Pancreas (tissue), 10 donors: ENCODE results near the gene PCNX1. TPM values are rescaled to one million over a fixed set of nuclear protein-coding genes. Genes with fewer than 3 reads are reported as not detected.

ENCODE experiments used
- ATAC-seq, 4 donors: fragments of 200-7000 bp; cut with Tn5 transposase; one replicate each; pipeline versions ENCODE4 v1.8.0 to v1.9.1; 2020; ENCODE audit warnings: mild to moderate bottlenecking in 4 of 4, moderate library complexity in 4 of 4
- DNase-seq, 6 donors: peaks; one replicate each; pipeline ENCODE4 v3.0.0-alpha.2; 2020
- FAIRE-seq: peaks from 2 replicates; lab custom pipeline; 2012; peaks lifted over from hg19 to GRCh38; lab: Jason Lieb, UNC
- H3K27ac ChIP-seq, 4 donors: fragments of 200-600 bp; sonication (generic); 1 replicate in 3 of 4; 2 replicates in 1 of 4; pipeline versions ENCODE4 v1.5.0 to v1.8.0; 2020
- H3K27me3 ChIP-seq, 4 donors: fragments of 200-600 bp; one replicate each; pipeline ENCODE4 v1.8.0; 2021
- H3K36me3 ChIP-seq, 3 donors: fragments of 200-600 bp; sonication (generic) in 1 of 3; one replicate each; pipeline versions ENCODE4 v1.5.0 to v1.8.0; 2020 to 2021
- H3K4me1 ChIP-seq, 3 donors: fragments of 200-600 bp; one replicate each; pipeline ENCODE4 v1.8.0; 2021
- H3K4me3 ChIP-seq, 4 donors: fragments of 200-600 bp; sonication (generic) in 2 of 4; one replicate each; pipeline versions ENCODE4 v1.5.0 to v1.8.0; 2020 to 2021
- H3K9me3 ChIP-seq, 4 donors: fragments of 200-600 bp; one replicate each; pipeline ENCODE4 v1.8.0; 2021
- WGBS, 2 donors: extraction: QIAGEN DNeasy Blood & Tissue Kit; methylation state at CpG; one replicate each; pipeline ENCODE4 v1.1.7; 2013; 5-methylcytosine and 5-hydroxymethylcytosine counted together
- intact Hi-C, 3 donors: fragments of 100-400 bp; cut with DNase I; formaldehyde crosslinking; loops; one replicate each; pipeline versions ENCODE4 v1.11.1 to v1.14.2; 2022
- polyA plus RNA-seq, 2 donors: library from polyadenylated mRNA; stranded (reverse); fragments of 200-250 nt; gene quantifications; one replicate each; pipeline ENCODE4 v1.2.3, GENCODE V29; 2013
- total RNA-seq, 6 donors: library from RNA; stranded (reverse); fragmentation: NEBNext Ultra II Directional in 4 of 6; extraction: Animal tissue kit (Norgen Biotek cat#: 25700) in 4 of 6; gene quantifications; one replicate each; pipeline versions ENCODE4 v1.2.1 to v1.2.4, GENCODE V29; 2021 to 2023
- TF ChIP-seq, protein P1 (sequence below), 4 donors: fragments of 200-600 bp; sonication (generic) in 3 of 4; IDR thresholded peaks; one replicate each; pipeline versions ENCODE4 v1.5.0 to v1.8.0; 2021; ENCODE audit warnings: antibody characterized with exemption in 4 of 4
- donor health status: healthy with polysubstance abuse.
- donor health status: DM: no; HTN: no; CAD: no; lungs with moderate emphysema.
- donor health status: DM: no; HTN: no; CAD: no.
- donor health status: control.
- donor health status: control.
- donor health status: Bipolar disorder and iron deficiency.
- donor health status: DM: yes; HTN: yes; CAD: no.
- donor health status: DM: no; HTN: no; CAD: no.
- donor health status: DM: no; HTN: no; CAD: no.
- donor health status: DM: yes; HTN: yes; CAD: no.

PCNX1 gene
- total and polyA plus RNA-seq, 8 donors, result 5.0 to 28.7 (median 14.7) TPM

DNA sequence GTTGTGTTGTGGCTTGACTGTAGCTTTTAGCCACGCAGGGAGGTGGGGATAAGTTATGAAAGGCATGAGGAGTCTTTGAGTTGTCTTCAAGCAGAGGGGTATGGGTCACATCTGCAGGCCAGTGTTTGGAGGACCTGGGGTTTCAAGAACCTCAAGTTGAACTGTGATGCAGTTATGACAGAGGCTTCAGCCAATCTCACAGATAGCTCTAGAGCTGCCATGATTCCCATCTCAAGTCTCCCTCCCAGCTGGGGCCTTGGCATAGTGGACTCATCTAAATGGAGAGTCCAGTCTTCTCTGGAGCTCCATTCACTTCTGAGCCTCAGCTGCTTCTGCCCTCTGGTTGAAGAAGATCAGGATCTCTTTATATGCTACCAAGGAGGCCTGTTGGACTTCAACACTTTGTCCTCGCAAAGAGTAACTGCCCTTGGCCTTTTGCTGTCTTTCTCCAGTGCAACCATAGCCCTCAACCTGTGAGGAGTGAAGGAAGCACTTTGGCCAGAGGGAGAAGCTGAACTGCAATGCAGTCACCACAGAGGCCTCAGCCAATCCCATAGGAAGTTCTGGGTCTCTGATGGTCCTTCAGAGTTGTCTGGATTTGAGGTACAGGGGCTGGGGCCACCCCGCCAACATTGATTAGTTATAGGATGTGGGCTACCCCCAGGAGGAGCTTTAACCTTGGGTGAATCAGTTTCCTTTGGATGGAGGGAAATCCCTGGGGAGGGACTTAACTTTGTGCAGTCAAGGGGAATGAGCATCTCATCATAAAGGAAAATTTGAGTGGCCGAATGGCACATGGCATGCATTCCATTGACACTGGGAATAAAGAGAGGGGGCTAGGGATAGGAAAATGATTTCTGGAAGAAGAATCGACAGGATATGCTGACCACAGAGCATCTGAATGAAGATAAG, 230.5 kb downstream of the PCNX1 start:
- FAIRE-seq (no peak), ATAC-seq (no peak), DNase-seq (no peak)
- H3K27ac ChIP-seq, result no peak overlapping the region
- TF ChIP-seq, protein P1, sequence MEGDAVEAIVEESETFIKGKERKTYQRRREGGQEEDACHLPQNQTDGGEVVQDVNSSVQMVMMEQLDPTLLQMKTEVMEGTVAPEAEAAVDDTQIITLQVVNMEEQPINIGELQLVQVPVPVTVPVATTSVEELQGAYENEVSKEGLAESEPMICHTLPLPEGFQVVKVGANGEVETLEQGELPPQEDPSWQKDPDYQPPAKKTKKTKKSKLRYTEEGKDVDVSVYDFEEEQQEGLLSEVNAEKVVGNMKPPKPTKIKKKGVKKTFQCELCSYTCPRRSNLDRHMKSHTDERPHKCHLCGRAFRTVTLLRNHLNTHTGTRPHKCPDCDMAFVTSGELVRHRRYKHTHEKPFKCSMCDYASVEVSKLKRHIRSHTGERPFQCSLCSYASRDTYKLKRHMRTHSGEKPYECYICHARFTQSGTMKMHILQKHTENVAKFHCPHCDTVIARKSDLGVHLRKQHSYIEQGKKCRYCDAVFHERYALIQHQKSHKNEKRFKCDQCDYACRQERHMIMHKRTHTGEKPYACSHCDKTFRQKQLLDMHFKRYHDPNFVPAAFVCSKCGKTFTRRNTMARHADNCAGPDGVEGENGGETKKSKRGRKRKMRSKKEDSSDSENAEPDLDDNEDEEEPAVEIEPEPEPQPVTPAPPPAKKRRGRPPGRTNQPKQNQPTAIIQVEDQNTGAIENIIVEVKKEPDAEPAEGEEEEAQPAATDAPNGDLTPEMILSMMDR (IDR thresholded peaks at IDR 0.05), result no peak
- no peaks in the 10 kb centered on the region for H3K36me3 ChIP-seq
- H3K27me3 ChIP-seq, result no peaks in the 10 kb centered on the region
- intact Hi-C loops, result loop anchor here in 1 of 3 donors (2.0 kb wide), 1 partner anchor 615 kb away; no protein-coding TSS in a partner anchor
- no peaks in the 10 kb centered on the region for H3K4me1 ChIP-seq
- WGBS, 2 donors, result 57 to 70% methylated on average over 5 of the region's 5 CpGs
- no peak overlapping the region for H3K4me3 ChIP-seq
- H3K9me3 ChIP-seq, result no peaks in the 10 kb centered on the region

DNA sequence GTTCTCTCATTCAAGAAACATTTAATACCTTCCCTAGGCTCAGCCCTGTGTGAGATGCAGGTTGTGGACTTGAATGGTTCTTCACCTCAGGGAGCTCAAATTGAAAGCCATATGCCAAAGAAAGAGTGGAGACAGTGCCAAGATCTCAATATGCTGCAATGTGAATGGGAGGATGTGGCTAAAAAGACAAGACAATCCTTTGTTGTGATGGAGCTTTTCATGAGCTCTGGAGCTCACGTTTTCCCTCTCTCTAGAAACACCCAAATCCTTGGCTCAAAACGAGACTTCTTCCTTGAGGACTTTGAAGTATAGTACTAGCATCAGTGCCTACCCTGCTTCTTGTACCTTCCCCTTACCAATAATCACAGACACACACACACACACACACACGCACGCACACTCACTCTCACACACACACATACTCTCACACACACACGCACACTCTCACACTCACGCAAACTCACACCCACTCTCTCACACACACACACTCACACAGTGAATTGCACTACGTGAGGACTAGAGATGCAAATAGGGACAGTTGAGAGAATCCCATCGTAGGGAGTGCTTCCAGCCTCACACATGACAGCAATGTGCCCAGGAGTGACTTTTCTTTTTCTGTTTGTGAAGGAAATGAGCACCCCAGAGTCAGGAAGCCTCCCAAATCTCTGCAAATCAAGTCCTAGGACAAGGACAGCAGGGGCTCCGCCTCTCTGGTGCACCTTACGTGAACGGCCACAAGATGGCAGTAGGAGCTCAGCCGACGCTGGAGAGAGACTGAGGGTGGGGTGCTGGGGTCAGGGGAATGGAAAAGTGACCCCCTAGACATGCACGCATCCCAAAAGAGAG, 231.4 kb downstream of the PCNX1 start:
- WGBS, 2 donors, result 12 to 16% methylated on average over 14 of the region's 14 CpGs
- no peaks in the 10 kb centered on the region for H3K4me1 ChIP-seq
- no peaks in the 10 kb centered on the region for H3K9me3 ChIP-seq
- H3K36me3 ChIP-seq, result no peaks in the 10 kb centered on the region
- ATAC-seq (peak; percentile 67 to 92 (median 82)), FAIRE-seq (no peak), DNase-seq (peak; percentile 17 to 76 (median 56))
- TF ChIP-seq, protein P1 (IDR thresholded peaks at IDR 0.05), result peak; percentile 66 to 87 (median 78)
- intact Hi-C loops, result loop anchor here in 1 of 3 donors (2.0 kb wide), 1 partner anchor 614 kb away; no protein-coding TSS in a partner anchor
- H3K27ac ChIP-seq, result no peak overlapping the region
- no peak overlapping the region for H3K4me3 ChIP-seq
- H3K27me3 ChIP-seq, result no peaks in the 10 kb centered on the region

DNA sequence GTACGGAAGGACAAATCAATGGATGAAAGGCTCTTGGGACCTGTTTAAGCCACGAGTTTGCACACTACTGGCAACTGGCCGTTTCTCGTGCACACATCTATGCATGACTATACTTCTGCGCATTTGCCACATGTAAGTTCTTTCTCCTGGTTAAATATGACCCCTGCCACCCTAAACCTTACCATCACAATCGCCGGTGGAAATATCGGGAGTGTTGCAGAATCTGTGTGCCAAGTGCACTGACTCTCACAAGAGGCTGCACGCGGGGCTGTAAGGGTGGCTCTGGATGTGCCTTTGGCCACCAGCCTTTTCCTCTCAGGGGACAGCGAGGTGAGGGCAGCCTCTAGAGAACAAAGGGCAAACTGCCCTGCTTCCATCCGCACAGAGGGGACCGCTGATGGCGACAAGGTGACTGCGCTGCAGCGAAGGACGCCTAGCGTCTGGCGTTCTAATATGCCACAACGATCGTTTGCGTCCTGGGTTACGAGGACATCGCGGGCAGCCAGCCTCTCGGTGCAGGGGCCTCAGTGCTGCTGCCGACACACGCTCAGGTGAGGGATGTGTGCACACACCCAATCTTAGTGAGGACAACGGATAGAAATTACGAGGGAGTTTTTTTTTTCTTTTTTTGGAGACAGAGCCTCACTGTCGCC, 232.2 kb downstream of the PCNX1 start:
- no peak overlapping the region for H3K4me3 ChIP-seq
- no peaks in the 10 kb centered on the region for H3K9me3 ChIP-seq
- no peaks in the 10 kb centered on the region for H3K27me3 ChIP-seq
- intact Hi-C loops, result loop anchor here in 1 of 3 donors (2.0 kb wide), 1 partner anchor 613 kb away; no protein-coding TSS in a partner anchor
- 66 to 69% methylated on average over 31 of the region's 31 CpGs for WGBS, 2 donors
- TF ChIP-seq, protein P1 (IDR thresholded peaks at IDR 0.05), result peak in 1 of 4 donors; percentile 4
- no peak overlapping the region for H3K27ac ChIP-seq
- ATAC-seq, result peak; percentile 10 to 42 (median 17)
- no peak for FAIRE-seq
- no peaks in the 10 kb centered on the region for H3K36me3 ChIP-seq
- peak in 1 of 6 donors; percentile 49 for DNase-seq
- no peaks in the 10 kb centered on the region for H3K4me1 ChIP-seq

DNA sequence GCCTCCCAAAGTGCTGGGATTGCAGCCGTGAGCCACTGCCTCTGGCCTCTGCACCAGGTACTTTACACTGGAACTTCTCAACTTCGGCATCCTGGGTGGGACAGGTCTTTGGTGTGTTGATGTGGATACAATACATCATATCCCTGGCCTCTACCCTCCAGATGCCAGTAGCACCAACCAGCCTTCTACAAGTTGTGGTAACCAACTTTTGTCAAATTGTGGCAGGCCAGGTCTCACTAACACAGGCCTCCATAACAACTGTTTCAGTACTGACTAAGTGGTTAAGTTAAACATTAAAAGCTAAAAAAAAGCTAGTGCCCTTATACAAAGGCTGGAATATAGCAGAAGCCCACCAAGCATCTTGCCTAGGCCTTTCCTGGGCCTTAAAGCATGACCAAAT, 232.9 kb downstream of the PCNX1 start:
- Histone ChIP-seq H3K27me3 (no peaks in the 10 kb centered on the region), H3K4me1 (no peaks in the 10 kb centered on the region), H3K27ac (no peak overlapping the region), H3K9me3 (no peaks in the 10 kb centered on the region), H3K4me3 (no peak overlapping the region), H3K36me3 (no peaks in the 10 kb centered on the region)
- 59 to 70% methylated on average over 2 of the region's 2 CpGs for WGBS, 2 donors
- DNase-seq (no peak), FAIRE-seq (no peak), ATAC-seq (no peak)
- intact Hi-C loops, result loop anchor here in 2 of 3 donors (5.0 to 10.0 kb wide), 2 partner anchors 612 to 615 kb away; no protein-coding TSS in a partner anchor
- TF ChIP-seq, protein P1 (IDR thresholded peaks at IDR 0.05), result no peak
